Nephron (organoid): ENCODE data around the gene LHFPL2.
A peak's percentile ranks its signal among the peaks of the same experiment; 100 is the strongest.

Experiments used
- H3K27ac Mint-ChIP-seq, 3 experiments: 2 replicates each; pipeline ENCODE4 v1.8.0; 2020; ENCODE audit warnings: mixed read lengths in 3 of 3, mild to moderate bottlenecking in 2 of 3, moderate library complexity in 1 of 3
- H3K27me3 Mint-ChIP-seq: 2 replicates; pipeline ENCODE4 v1.8.0; 2021; ENCODE audit warnings: low read depth, mild to moderate bottlenecking, moderate library complexity, mixed read lengths
- H3K36me3 Mint-ChIP-seq: 2 replicates; pipeline ENCODE4 v1.8.0; 2020; ENCODE audit warnings: low read depth, mixed read lengths
- H3K4me1 Mint-ChIP-seq: 2 replicates; pipeline ENCODE4 v1.8.0; 2020; ENCODE audit warnings: mixed read lengths
- H3K4me3 Mint-ChIP-seq, 3 experiments: 2 replicates each; pipeline ENCODE4 v1.8.0; 2020; ENCODE audit warnings: mild to moderate bottlenecking in 3 of 3, mixed read lengths in 3 of 3, moderate library complexity in 2 of 3
- H3K9me3 Mint-ChIP-seq: 2 replicates; pipeline ENCODE4 v1.8.0; 2020; ENCODE audit warnings: mixed read lengths
- TF ChIP-seq, protein P1 (sequence below), 3 experiments: fragments of 200-600 bp; sonication (generic); IDR thresholded peaks; one replicate each; pipeline ENCODE4 v1.5.0; 2021; ENCODE audit warnings: antibody characterized with exemption in 3 of 3; ENCODE audit not compliant: unreplicated experiment in 3 of 3

LHFPL2 gene

DNA sequence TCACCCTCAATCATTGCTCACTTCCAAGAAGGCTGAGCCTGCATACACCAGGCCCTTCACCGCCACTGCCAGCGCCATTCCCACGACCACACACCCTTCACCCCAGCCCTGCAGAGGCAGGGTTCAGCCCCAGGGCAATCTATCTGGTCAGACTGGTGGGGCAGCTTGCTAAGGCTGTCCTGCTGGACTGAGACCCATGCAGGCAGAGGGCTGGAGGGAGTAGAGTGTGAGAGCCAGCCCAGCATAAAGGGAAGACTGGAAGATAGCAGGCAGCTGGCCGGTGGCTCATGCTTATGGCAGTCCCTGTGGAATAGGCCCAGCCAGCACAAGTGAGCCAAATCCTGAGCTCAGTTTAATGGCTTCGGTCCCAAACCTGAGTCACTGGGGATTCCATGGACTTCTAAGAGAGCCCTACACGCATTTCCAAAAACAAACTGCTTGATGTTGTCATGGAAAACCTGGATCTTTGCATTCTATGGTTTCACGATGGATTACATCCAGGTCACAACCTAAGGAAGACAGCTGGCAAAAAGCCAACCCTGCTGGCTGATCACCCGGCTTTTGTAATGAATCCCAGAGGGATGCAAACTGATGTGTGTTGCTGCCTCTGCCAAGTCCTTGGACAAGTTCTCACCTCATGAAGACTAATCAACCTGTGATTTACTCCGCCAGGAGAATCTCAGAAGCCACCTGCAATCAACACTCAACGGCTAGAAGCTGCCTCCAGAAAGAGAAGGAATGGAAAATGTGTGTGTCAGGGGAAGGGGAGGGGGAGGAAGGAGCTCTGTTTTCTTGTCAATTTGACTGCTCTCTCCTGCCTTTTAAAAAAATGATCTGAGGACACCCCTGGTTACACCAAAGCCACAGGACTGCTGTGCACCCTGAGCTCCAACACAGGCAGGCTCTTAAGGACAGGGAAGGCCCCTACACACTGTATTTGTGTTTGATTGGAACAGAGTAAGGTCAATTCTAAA is 143.6 kb downstream of the LHFPL2 start:
- no peaks in the 10 kb centered on the region for H3K9me3 Mint-ChIP-seq
- TF ChIP-seq, protein P1, sequence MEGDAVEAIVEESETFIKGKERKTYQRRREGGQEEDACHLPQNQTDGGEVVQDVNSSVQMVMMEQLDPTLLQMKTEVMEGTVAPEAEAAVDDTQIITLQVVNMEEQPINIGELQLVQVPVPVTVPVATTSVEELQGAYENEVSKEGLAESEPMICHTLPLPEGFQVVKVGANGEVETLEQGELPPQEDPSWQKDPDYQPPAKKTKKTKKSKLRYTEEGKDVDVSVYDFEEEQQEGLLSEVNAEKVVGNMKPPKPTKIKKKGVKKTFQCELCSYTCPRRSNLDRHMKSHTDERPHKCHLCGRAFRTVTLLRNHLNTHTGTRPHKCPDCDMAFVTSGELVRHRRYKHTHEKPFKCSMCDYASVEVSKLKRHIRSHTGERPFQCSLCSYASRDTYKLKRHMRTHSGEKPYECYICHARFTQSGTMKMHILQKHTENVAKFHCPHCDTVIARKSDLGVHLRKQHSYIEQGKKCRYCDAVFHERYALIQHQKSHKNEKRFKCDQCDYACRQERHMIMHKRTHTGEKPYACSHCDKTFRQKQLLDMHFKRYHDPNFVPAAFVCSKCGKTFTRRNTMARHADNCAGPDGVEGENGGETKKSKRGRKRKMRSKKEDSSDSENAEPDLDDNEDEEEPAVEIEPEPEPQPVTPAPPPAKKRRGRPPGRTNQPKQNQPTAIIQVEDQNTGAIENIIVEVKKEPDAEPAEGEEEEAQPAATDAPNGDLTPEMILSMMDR (IDR thresholded peaks at IDR 0.05; ENCODE audit: unreplicated experiment in 3 of 3): no peak
- H3K4me1 Mint-ChIP-seq: peaks cover 97% of the 10 kb centered on the region
- peaks cover 27% of the 10 kb centered on the region for H3K36me3 Mint-ChIP-seq
- no peaks in the 10 kb centered on the region for H3K27me3 Mint-ChIP-seq
- peak overlapping the region; percentile 93 to 99 (median 97) for H3K27ac Mint-ChIP-seq
- peak overlapping the region; percentile 31 to 71 (median 50) for H3K4me3 Mint-ChIP-seq

DNA sequence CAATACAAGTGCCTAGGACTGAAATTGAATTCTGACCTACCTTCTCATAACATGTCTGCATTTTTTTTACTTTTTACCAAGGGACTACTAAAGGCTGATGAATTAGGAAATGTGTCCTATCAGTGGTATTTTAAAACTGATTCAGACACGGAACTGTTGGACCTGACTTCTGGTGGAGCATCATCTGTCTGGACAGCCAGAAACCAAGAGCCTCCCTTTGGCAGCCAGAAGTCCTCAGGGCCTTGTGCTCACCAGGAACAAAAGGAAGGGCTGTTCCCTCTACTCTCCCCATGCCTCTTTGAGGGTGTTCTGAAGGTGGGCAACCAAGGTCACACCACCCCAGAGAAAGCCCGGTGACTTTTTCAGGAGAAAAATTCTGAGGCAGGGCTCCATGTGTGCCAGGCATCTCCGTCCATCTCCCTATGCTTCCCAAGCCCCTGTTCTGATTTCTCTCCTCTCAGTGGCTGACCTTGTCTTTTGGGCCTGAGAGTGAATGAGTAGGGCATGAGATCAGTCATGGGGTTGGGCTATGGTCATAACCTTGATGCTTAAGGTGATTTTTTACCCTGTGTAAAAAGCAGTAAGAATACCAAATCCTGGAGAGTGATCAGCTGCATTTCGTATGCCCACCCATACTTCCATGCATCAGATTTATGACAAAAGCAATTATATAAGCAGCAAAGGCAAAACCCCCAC is 144.5 kb downstream of the LHFPL2 start:
- Mint-ChIP-seq H3K4me3 (no peak overlapping the region), H3K4me1 (peaks cover 97% of the 10 kb centered on the region), H3K9me3 (no peaks in the 10 kb centered on the region), H3K36me3 (peaks cover 24% of the 10 kb centered on the region), H3K27me3 (no peaks in the 10 kb centered on the region), H3K27ac (peak overlapping the region; percentile 93 to 99 (median 97))
- TF ChIP-seq, protein P1 (IDR thresholded peaks at IDR 0.05; ENCODE audit: unreplicated experiment in 3 of 3): no peak

DNA sequence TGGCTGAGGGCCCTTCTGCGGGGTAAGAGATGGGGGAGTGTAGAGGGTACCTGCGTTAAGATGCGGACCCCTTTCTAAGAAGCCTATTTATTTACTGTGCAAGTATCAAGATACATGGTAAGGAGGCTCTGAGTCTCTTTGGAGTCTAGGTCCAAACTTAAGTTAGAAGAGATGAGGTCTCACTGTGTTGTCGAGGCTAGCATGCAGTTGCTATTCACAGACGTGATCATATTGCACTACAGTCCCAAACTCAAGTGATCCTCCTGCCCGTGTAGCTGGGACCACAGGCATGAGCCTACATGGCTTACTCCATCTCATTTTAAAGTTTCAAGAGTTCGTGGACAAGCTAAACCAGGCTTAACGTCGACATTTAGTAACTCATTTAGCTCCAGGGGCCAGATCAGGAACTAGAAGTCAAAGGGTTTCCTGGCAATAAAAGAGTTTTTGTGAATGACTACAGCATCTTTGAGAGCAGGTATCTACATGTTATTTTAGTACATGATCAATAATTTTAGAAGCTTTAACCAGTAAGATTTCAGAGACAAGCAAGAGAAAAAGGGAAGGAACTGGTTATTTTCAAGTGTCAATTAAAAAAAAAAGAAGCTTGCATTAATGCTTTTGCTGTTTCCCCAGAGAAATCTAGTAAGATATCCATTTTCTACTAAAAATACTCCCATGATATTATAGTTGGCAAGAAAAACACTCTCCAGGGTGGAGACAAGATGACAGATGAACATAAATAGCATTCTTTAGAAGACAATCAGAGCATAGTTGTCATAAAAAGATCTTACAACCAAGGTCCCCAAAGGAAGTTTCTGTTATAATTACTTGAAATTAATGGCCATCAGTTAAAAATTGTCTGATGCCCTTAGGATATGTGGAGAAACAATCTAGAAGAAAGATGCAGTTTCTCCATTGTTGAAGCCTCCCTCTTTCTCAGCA is 146.9 kb downstream of the LHFPL2 start:
- Mint-ChIP-seq H3K4me3 (peak overlapping the region in 1 of 3 experiments; percentile 13), H3K36me3 (peaks cover 19% of the 10 kb centered on the region)
- TF ChIP-seq, protein P1 (IDR thresholded peaks at IDR 0.05; ENCODE audit: unreplicated experiment in 3 of 3): no peak

DNA sequence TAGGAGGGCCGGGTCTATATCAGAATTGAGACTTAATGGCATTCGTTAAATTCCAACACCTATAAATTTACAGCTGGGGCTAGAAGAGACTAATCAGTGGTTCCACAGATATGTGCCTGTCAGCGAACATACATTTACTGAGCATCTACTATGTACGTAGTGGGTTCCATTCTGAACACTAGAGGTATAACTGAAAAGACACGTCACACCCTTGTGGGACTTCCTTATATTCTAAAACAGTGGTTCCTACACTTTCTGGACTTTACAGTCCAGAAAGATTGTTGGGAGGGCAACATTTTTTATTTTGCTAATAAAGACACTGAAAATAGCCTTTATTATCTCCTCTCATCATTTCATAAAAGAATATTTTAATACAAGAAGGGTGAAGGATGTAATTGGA is 147.7 kb downstream of the LHFPL2 start:
- H3K4me3 Mint-ChIP-seq: no peak overlapping the region
- H3K4me1 Mint-ChIP-seq: peaks cover 99% of the 10 kb centered on the region
- peaks cover 16% of the 10 kb centered on the region for H3K36me3 Mint-ChIP-seq
- no peaks in the 10 kb centered on the region for H3K27me3 Mint-ChIP-seq
- TF ChIP-seq, protein P1 (IDR thresholded peaks at IDR 0.05; ENCODE audit: unreplicated experiment in 3 of 3): no peak
- H3K9me3 Mint-ChIP-seq: no peaks in the 10 kb centered on the region
- peak overlapping the region in 2 of 3 experiments; percentile 74 to 90 for H3K27ac Mint-ChIP-seq

More for the DNA sequence above, 146.9 kb downstream of the LHFPL2 start:
- Mint-ChIP-seq H3K4me1 (peaks cover 98% of the 10 kb centered on the region), H3K27ac (peak overlapping the region; percentile 74 to 90 (median 89)), H3K27me3 (no peaks in the 10 kb centered on the region), H3K9me3 (no peaks in the 10 kb centered on the region)

DNA sequence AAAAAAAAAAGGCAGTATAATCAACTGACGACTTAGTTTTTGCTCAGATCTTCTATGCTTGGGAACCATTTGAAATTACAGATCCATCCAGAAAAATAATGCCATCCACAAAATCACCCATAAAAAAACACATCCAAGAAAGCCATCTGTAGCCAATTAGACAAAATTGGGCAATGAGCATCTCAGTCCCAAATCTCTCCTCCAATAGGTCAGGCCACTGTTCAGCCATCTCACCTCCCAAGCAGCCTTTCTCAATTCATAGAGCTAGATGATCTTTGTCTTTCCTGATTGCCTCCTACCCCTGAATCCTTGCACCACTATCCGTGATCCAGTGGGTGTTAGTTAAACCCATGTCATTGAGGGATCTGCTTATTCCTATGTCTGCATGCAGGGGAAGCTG is 148.5 kb downstream of the LHFPL2 start:
- no peaks in the 10 kb centered on the region for H3K27me3 Mint-ChIP-seq
- H3K4me3 Mint-ChIP-seq: no peak overlapping the region
- peaks cover 16% of the 10 kb centered on the region for H3K36me3 Mint-ChIP-seq
- H3K27ac Mint-ChIP-seq: peak overlapping the region in 1 of 3 experiments; percentile 33
- H3K9me3 Mint-ChIP-seq: no peaks in the 10 kb centered on the region
- TF ChIP-seq, protein P1 (IDR thresholded peaks at IDR 0.05; ENCODE audit: unreplicated experiment in 3 of 3): no peak
- H3K4me1 Mint-ChIP-seq: peaks cover 99% of the 10 kb centered on the region
